ENCODE results near the gene REXO5.

GRCh38 chr16:20880867-20881502 lies 74.7 kb downstream of the REXO5 start:
- no peak for TF ChIP-seq CTCF (tag by site-specific recombination; IDR thresholded peaks at IDR 0.05)
- TF ChIP-seq ZNF362 (tag by site-specific recombination; IDR thresholded peaks at IDR 0.05) = no peak
